ENCODE results near the gene DNAH12. TPM values are rescaled to one million over a fixed set of nuclear protein-coding genes. Genes with fewer than 3 reads are reported as not detected.

The DNAH12 gene
- total and polyA plus RNA-seq, 2 donors (not counting 3 experiments of a cell fraction or from before 2014, with no cell fraction given), result 0.06 to 0.20 TPM

DNA sequence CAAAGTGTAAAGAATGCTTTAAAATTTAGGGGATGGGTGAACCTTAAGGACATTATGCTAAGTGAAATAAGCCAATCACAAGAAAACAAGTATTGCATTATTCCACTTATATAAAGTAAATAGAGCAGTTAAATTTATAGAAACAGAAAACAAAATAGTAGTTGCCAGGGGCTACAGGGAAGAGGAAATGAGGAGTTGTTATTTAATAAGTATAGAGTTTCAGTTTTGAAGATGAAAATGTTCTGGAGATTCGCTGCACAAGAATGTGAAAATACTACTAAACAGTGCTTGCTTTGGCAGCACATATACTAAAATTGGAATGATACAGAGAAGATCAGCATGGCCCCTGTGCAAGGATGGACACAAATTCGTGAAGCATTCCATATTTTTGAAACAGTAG, 32.0 kb downstream of the DNAH12 start:
- ChIA-PET CTCF (interaction anchor here (1.0 kb wide), 1 partner anchor 45 kb away, joined by 3 read pairs; no protein-coding TSS in a partner anchor), POLR2A (no interaction called here)
- no peaks in the 10 kb centered on the region for H3K9me1 ChIP-seq (replicated peaks; ENCODE audit: control insufficient read depth, extremely low read depth, insufficient read depth, low read length)
- DNase-seq (ENCODE audit: low read depth, low spot score) (peak; percentile 36), FAIRE-seq (no peak)
- no TSS peak for BruUV-seq (replicated peaks)
- no peaks in the 10 kb centered on the region for H4K20me1 ChIP-seq (replicated peaks; ENCODE audit: control insufficient read depth, extremely low read depth, insufficient read depth, low read length)
- dilution Hi-C loops (cut with MboI; ENCODE audit: extremely low pct_ligation_motif_present, low sequenced_read_pairs) (no loop called here), intact Hi-C loops (cut with micrococcal nuclease) (no loop called here)
- H3K27ac ChIP-seq (ENCODE audit: insufficient read depth, low read depth, low read length), result no peak overlapping the region
- H3K4me2 ChIP-seq (ENCODE audit: insufficient read depth, low read length), result no peak overlapping the region
- H3K4me1 ChIP-seq (ENCODE audit: control insufficient read depth, extremely low read depth, insufficient read depth, low read length), result no peaks in the 10 kb centered on the region
- no peaks in the 10 kb centered on the region for H3K27me3 ChIP-seq (ENCODE audit: control insufficient read depth in 2 of 2, insufficient read depth in 2 of 2, low read length in 2 of 2)
- H2AFZ ChIP-seq (ENCODE audit: low read depth, low read length), result peak overlapping the region; percentile 48
- no peaks in the 10 kb centered on the region for H3K9me3 ChIP-seq (replicated peaks; ENCODE audit: control insufficient read depth, insufficient read depth, low read length)
- no peaks in the 10 kb centered on the region for H3K79me2 ChIP-seq (ENCODE audit: control insufficient read depth, insufficient read depth, low read length)
- H3K9ac ChIP-seq (replicated peaks; ENCODE audit: extremely low read depth, insufficient read depth, low read length), result no peak overlapping the region
- no peak overlapping the region for H3K4me3 ChIP-seq (replicated peaks in 1 of 3; ENCODE audit: insufficient read depth in 1 of 3, low read depth in 1 of 3, low read length in 3 of 3)
- H3K36me3 ChIP-seq (ENCODE audit: control insufficient read depth in 2 of 2, extremely low read depth in 1 of 2, insufficient read depth in 2 of 2, low read length in 2 of 2), result no peaks in the 10 kb centered on the region
- TF ChIP-seq POLR2A (IDR thresholded peaks at IDR 0.05; ENCODE audit: low read depth, low read length) (no peak), GATA2 (IDR thresholded peaks at IDR 0.05; ENCODE audit: insufficient read depth, insufficient read length, low read depth, low read length) (no peak), JUN (IDR thresholded peaks at IDR 0.05; ENCODE audit: borderline replicate concordance, insufficient read depth, insufficient read length, low read depth) (no peak), MYC (IDR thresholded peaks at IDR 0.05; ENCODE audit: low read depth, low read length) (no peak), EZH2 (IDR thresholded peaks at IDR 0.05; ENCODE audit: borderline replicate concordance, low read depth, low read length, severe bottlenecking) (no peak), FOS (IDR thresholded peaks at IDR 0.05; ENCODE audit: borderline replicate concordance, insufficient read depth, low read length) (no peak), POLR2AphosphoS5 (IDR thresholded peaks at IDR 0.05; ENCODE audit: insufficient read depth, low read depth, low read length) (no peak)
- TF ChIP-seq, protein P1, sequence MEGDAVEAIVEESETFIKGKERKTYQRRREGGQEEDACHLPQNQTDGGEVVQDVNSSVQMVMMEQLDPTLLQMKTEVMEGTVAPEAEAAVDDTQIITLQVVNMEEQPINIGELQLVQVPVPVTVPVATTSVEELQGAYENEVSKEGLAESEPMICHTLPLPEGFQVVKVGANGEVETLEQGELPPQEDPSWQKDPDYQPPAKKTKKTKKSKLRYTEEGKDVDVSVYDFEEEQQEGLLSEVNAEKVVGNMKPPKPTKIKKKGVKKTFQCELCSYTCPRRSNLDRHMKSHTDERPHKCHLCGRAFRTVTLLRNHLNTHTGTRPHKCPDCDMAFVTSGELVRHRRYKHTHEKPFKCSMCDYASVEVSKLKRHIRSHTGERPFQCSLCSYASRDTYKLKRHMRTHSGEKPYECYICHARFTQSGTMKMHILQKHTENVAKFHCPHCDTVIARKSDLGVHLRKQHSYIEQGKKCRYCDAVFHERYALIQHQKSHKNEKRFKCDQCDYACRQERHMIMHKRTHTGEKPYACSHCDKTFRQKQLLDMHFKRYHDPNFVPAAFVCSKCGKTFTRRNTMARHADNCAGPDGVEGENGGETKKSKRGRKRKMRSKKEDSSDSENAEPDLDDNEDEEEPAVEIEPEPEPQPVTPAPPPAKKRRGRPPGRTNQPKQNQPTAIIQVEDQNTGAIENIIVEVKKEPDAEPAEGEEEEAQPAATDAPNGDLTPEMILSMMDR (IDR thresholded peaks at IDR 0.05; ENCODE audit: extremely low read depth in 1 of 2, insufficient read depth in 1 of 2, low read depth in 1 of 2, low read length in 2 of 2), result no peak
- TF ChIP-seq, protein P2, sequence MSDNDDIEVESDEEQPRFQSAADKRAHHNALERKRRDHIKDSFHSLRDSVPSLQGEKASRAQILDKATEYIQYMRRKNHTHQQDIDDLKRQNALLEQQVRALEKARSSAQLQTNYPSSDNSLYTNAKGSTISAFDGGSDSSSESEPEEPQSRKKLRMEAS (IDR thresholded peaks at IDR 0.05; ENCODE audit: insufficient read depth, insufficient read length), result no peak
